ENCODE measurements around the gene LRRC25. TPM values are rescaled to one million over a fixed set of nuclear protein-coding genes. Genes with fewer than 3 reads are reported as not detected.

Gene LRRC25
- total RNA-seq, 1 experiment from 2014 or later, result not detected

DNA sequence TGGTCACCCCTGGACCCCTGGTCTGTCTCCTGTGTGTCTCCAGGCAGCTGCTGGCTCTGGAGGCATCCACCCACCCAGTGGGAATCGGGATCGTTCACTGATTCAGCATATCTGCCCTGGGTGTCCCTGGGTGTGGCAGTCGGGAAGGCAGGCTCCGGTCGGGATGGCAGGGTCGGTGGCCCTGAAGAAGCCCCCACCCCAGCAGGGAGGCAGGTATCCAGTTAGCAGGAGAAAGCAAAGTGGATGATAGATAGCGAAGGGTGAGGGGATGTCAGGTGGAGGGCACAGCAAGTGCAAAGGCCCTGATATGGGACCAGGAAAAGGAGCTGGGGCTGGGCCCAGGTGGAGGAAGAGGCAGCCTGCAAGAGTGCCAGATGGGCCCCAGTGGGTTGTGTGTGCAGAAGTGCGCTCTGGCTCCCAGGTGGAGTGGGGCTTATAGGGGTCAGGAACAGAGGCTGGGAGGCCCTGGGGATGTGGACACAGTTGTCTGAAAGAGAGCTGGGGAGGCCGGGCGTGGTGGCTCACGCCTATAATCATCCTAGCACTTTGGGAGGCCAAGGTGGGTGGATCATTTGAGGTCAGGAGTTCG is 24.0 kb upstream of the LRRC25 start:
- DNase-seq (ENCODE audit: unreplicated experiment), result no peak
- Mint-ChIP-seq H3K9me3 (ENCODE audit: unreplicated experiment) (no peaks in the 10 kb centered on the region), H3K27me3 (ENCODE audit: insufficient read depth, unreplicated experiment) (no peaks in the 10 kb centered on the region), H3K36me3 (ENCODE audit: insufficient read depth, unreplicated experiment) (peaks cover 7% of the 10 kb centered on the region), H3K27ac (ENCODE audit: low read depth, unreplicated experiment) (peak overlapping the region; percentile 66), H3K4me3 (ENCODE audit: unreplicated experiment) (peak overlapping the region; percentile 77), H3K4me1 (ENCODE audit: insufficient read depth, unreplicated experiment) (peaks cover 36% of the 10 kb centered on the region)
- POLR2A ChIA-PET, result interaction anchor here (0.6 to 1.4 kb wide), 3 partner anchors 17 to 261 kb away, joined by 3 to 4 read pairs (median 4); no protein-coding TSS in a partner anchor
- no TSS peak for BruUV-seq (replicated peaks)
- CTCF ChIA-PET, result interaction anchor here (1.0 to 2.9 kb wide), 5 partner anchors 10 to 143 kb away, joined by 3 to 8 read pairs (median 3); no protein-coding TSS in a partner anchor
- intact Hi-C loops (cut with micrococcal nuclease), result no loop called here
- TF ChIP-seq, protein P1, sequence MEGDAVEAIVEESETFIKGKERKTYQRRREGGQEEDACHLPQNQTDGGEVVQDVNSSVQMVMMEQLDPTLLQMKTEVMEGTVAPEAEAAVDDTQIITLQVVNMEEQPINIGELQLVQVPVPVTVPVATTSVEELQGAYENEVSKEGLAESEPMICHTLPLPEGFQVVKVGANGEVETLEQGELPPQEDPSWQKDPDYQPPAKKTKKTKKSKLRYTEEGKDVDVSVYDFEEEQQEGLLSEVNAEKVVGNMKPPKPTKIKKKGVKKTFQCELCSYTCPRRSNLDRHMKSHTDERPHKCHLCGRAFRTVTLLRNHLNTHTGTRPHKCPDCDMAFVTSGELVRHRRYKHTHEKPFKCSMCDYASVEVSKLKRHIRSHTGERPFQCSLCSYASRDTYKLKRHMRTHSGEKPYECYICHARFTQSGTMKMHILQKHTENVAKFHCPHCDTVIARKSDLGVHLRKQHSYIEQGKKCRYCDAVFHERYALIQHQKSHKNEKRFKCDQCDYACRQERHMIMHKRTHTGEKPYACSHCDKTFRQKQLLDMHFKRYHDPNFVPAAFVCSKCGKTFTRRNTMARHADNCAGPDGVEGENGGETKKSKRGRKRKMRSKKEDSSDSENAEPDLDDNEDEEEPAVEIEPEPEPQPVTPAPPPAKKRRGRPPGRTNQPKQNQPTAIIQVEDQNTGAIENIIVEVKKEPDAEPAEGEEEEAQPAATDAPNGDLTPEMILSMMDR (IDR thresholded peaks at IDR 0.05; ENCODE audit: unreplicated experiment), result no peak

DNA sequence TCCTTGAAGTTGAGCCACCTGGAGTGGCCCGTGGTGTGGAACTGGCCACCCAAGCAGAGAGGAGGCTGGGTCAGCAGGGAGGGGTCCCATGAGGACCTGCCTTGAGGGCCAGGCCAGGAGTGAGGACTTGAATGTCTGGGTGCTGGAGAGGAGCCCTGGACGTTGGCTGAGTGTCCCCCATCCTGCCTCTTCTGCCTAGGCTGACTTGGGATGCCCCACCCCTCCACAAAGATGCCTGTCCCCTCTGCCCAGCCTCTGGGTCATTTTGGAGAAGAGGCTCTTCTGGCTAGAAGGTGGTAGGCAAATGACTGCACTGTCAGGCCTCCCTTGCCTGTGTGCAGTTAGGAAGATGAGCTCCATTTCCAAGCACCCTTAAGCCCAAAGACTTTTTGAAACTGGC is 23.5 kb upstream of the LRRC25 start:
- intact Hi-C loops (cut with micrococcal nuclease), result no loop called here
- Mint-ChIP-seq H3K9me3 (ENCODE audit: unreplicated experiment) (no peaks in the 10 kb centered on the region), H3K27ac (ENCODE audit: low read depth, unreplicated experiment) (no peak overlapping the region), H3K36me3 (ENCODE audit: insufficient read depth, unreplicated experiment) (peaks cover 7% of the 10 kb centered on the region), H3K4me1 (ENCODE audit: insufficient read depth, unreplicated experiment) (peaks cover 33% of the 10 kb centered on the region), H3K27me3 (ENCODE audit: insufficient read depth, unreplicated experiment) (no peaks in the 10 kb centered on the region), H3K4me3 (ENCODE audit: unreplicated experiment) (peak overlapping the region; percentile 77)
- ChIA-PET CTCF (interaction anchor here (0.9 to 2.9 kb wide), 5 partner anchors 9 to 142 kb away, joined by 3 to 8 read pairs (median 3); no protein-coding TSS in a partner anchor), POLR2A (interaction anchor here (1.3 to 2.7 kb wide), 3 partner anchors 18 to 142 kb away, joined by 4 to 12 read pairs (median 4); partner anchors contain the start of gene ELL)
- no peak for DNase-seq (ENCODE audit: unreplicated experiment)
- no TSS peak for BruUV-seq (replicated peaks)
- TF ChIP-seq, protein P1 (IDR thresholded peaks at IDR 0.05; ENCODE audit: unreplicated experiment), result no peak

DNA sequence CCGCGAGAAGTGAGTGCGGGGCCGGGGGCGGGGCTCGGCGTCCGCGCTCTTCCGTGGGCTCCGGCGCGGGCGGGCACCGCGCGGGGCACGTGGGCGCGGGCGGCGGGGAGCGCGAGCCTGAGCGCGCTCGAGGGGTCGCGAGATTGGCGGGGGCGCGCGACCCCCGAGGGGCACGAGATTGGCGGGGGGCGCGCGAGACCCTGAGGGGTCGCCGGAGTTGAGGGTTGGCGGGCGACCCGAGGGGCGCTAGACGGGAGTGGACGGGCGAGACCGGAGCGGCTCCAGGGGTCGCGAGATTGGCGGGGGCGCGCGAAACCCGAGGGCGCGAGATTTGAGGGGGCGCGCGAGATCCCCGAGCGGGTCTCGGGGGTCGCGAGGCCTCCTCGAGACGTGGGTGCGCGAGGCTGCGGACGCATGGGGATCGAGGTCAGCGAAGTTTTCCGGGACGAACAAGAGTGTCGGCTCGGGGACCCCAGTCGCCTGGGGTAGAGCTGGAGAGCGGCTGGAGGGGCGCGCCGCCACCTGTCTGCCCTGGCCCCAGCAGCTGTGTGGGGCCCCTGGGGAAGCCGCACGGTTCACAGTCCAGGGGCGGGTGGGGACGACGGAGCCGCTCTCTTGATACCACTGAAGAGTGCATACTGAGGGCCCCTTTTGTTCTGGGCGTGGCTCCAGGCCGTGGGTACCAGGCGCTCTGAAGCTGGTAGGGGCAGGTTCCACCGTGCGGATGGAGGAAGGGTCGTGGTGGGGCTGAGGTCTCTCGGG is 22.5 kb upstream of the LRRC25 start:
- BruUV-seq (replicated peaks), result no TSS peak
- TF ChIP-seq, protein P1 (IDR thresholded peaks at IDR 0.05; ENCODE audit: unreplicated experiment), result no peak
- H3K9me3 Mint-ChIP-seq (ENCODE audit: unreplicated experiment), result no peaks in the 10 kb centered on the region

DNA sequence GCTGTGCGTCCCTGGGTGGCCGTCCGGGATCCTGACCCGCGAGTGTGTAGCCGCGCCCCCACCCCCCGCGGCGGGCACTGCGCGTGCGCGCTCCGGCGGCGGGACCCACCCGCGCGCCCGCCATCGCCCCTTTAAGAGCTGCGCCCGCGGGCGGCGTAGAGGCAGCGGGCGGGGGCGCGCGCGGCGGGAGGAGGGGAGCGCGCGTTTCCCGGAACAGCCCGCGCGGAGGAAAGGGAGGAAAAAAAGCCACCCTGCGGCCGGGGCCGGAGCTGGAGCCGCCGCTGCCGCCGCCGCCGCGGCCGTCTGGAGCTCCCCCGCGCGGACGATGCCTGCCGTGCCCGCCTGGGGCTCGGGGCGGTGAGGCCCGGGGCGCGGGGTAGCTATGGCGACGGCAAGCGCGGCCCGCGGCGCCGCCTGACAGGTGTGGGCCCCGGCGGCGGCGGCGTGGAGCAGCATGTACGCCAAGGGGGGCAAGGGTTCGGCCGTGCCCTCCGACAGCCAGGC is 21.8 kb upstream of the LRRC25 start, which contains the start of gene SSBP4:
Gene SSBP4 (plus strand): TSS at position 204 of the 504 bp plus-strand sequence. CDS start 251 bp downstream, at position 455.
- POLR2A ChIA-PET, result interaction anchor here (0.7 to 2.7 kb wide), 19 partner anchors 9 to 214 kb away, joined by 3 to 24 read pairs (median 4); partner anchors contain the start of genes ELL, GDF15, JUND and LSM4
- H3K27ac Mint-ChIP-seq (ENCODE audit: low read depth, unreplicated experiment), result peak within 1 kb of the TSS; percentile 72

More for the DNA sequence above, 22.5 kb upstream of the LRRC25 start:
- no peaks in the 10 kb centered on the region for H3K27me3 Mint-ChIP-seq (ENCODE audit: insufficient read depth, unreplicated experiment)
- peaks cover 7% of the 10 kb centered on the region for H3K36me3 Mint-ChIP-seq (ENCODE audit: insufficient read depth, unreplicated experiment)
- peak overlapping the region; percentile 72 for H3K27ac Mint-ChIP-seq (ENCODE audit: low read depth, unreplicated experiment)
- POLR2A ChIA-PET, result interaction anchor here (0.6 to 2.7 kb wide), 20 partner anchors 12 to 141 kb away, joined by 3 to 24 read pairs (median 4); partner anchors contain the start of genes ELL, GDF15, JUND and LSM4
- peak overlapping the region; percentile 77 for H3K4me3 Mint-ChIP-seq (ENCODE audit: unreplicated experiment)
- peaks cover 29% of the 10 kb centered on the region for H3K4me1 Mint-ChIP-seq (ENCODE audit: insufficient read depth, unreplicated experiment)
- CTCF ChIA-PET, result interaction anchor here (0.6 to 2.9 kb wide), 15 partner anchors 8 to 610 kb away, joined by 3 to 10 read pairs (median 4); no protein-coding TSS in a partner anchor
- DNase-seq (ENCODE audit: unreplicated experiment), result no peak
- intact Hi-C loops (cut with micrococcal nuclease), result no loop called here

More for the DNA sequence above, 21.8 kb upstream of the LRRC25 start, which contains the start of gene SSBP4:
- DNase-seq (ENCODE audit: unreplicated experiment), result peak; percentile 80
- H3K36me3 Mint-ChIP-seq (ENCODE audit: insufficient read depth, unreplicated experiment), result peaks cover 7% of the 10 kb centered on the region
- peaks cover 29% of the 10 kb centered on the region for H3K4me1 Mint-ChIP-seq (ENCODE audit: insufficient read depth, unreplicated experiment)
- no peaks in the 10 kb centered on the region for H3K27me3 Mint-ChIP-seq (ENCODE audit: insufficient read depth, unreplicated experiment)
- CTCF ChIA-PET, result interaction anchor here (0.6 to 2.9 kb wide), 19 partner anchors 9 to 143 kb away, joined by 3 to 10 read pairs (median 3); no protein-coding TSS in a partner anchor
- TF ChIP-seq, protein P1 (IDR thresholded peaks at IDR 0.05; ENCODE audit: unreplicated experiment), result peak; percentile 51
- H3K9me3 Mint-ChIP-seq (ENCODE audit: unreplicated experiment), result no peaks in the 10 kb centered on the region
- no TSS peak for BruUV-seq (replicated peaks)
- peak within 1 kb of the TSS; percentile 77 for H3K4me3 Mint-ChIP-seq (ENCODE audit: unreplicated experiment)
- intact Hi-C loops (cut with micrococcal nuclease), result no loop called here
